ENCODE measurements around the gene ABHD12B. TPM values are rescaled to one million over a fixed set of nuclear protein-coding genes. Genes with fewer than 3 reads are reported as not detected.

Gene ABHD12B
- total RNA-seq, 2 experiments from 2014 or later = not detected

DNA sequence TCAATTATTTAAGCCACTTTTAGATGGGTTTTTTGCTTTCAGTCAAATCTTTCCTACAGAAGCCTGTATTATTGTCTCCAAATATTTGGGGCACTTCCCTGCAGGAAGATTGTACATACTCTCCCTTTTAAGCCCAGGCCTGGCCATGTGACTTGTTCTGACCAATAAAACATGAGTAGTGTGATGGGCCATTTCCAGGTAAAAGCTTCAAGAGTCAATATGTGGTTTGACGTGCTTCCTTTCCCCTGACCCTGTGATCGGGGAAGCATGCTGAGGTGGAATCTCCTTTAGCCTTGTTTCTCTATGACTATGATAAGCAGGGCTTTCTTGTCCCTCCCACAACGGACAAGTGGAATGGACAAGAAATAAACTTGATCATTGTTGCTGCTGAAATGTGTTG, 26.7 kb upstream of the ABHD12B start:
- Histone ChIP-seq H3K4me3 (ENCODE audit: low read length) (no peak overlapping the region), H3K27ac (ENCODE audit: low read depth in 1 of 2, low read length in 2 of 2) (no peak overlapping the region), H3K9me3 (ENCODE audit: control insufficient read depth in 1 of 2, insufficient read depth in 1 of 2, low read length in 2 of 2) (no peaks in the 10 kb centered on the region), H3K27me3 (ENCODE audit: control insufficient read depth in 1 of 2, insufficient read depth in 2 of 2, low read length in 2 of 2) (no peaks in the 10 kb centered on the region), H3K4me1 (ENCODE audit: insufficient read depth, low read length) (no peaks in the 10 kb centered on the region), H3K36me3 (ENCODE audit: insufficient read depth, low read length) (no peaks in the 10 kb centered on the region)
- intact Hi-C loops (cut with DNase I, micrococcal nuclease) = no loop called here
- ATAC-seq (ENCODE audit: poor library complexity) = no peak
- H3K36me3 Mint-ChIP-seq (ENCODE audit: low read depth) = no peaks in the 10 kb centered on the region
- H3K9me3 Mint-ChIP-seq = no peaks in the 10 kb centered on the region
- H3K27me3 Mint-ChIP-seq = no peaks in the 10 kb centered on the region
- TF ChIP-seq, protein P1, sequence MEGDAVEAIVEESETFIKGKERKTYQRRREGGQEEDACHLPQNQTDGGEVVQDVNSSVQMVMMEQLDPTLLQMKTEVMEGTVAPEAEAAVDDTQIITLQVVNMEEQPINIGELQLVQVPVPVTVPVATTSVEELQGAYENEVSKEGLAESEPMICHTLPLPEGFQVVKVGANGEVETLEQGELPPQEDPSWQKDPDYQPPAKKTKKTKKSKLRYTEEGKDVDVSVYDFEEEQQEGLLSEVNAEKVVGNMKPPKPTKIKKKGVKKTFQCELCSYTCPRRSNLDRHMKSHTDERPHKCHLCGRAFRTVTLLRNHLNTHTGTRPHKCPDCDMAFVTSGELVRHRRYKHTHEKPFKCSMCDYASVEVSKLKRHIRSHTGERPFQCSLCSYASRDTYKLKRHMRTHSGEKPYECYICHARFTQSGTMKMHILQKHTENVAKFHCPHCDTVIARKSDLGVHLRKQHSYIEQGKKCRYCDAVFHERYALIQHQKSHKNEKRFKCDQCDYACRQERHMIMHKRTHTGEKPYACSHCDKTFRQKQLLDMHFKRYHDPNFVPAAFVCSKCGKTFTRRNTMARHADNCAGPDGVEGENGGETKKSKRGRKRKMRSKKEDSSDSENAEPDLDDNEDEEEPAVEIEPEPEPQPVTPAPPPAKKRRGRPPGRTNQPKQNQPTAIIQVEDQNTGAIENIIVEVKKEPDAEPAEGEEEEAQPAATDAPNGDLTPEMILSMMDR (IDR thresholded peaks at IDR 0.05) = no peak
- no peak for DNase-seq
- H3K4me3 Mint-ChIP-seq = no peak overlapping the region
- H3K4me1 Mint-ChIP-seq (ENCODE audit: low read depth) = no peaks in the 10 kb centered on the region
- ChIA-PET POLR2A (no interaction called here), CTCF (no interaction called here)
- H3K27ac Mint-ChIP-seq = no peak overlapping the region

DNA sequence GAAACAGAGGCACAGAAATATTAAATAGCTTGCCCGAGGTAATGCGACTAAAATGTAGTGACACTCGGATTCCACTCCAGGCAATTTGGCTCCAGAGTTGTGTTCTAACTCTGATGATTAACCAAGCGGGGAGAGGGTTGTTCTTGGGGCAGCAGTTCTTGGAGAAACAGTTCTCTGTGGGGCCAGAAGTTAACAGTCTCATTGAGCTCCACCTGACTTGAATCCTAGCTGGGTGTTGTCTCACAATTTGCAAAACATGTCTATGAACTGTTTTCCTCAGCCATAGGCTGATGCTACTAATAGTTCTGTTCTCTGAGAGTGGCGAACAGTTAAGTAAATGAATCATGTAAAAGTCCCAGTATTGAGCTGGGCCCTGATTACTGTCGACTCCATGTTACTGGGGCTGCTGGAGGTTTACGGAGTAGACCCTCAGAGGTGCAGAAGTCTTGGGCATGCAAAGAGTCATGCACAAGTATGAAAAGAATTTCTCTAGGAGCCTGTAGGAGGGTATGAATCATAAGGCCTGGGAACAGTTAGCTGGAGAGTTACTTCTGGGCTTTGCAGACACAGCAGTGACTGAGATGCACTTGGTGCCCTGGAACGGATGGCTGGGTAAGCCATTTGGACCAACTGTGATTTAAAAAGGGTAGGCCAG, 25.5 kb upstream of the ABHD12B start:
- Mint-ChIP-seq H3K9me3 (no peaks in the 10 kb centered on the region), H3K27me3 (no peaks in the 10 kb centered on the region), H3K27ac (no peak overlapping the region), H3K4me1 (ENCODE audit: low read depth) (no peaks in the 10 kb centered on the region), H3K4me3 (no peak overlapping the region), H3K36me3 (ENCODE audit: low read depth) (no peaks in the 10 kb centered on the region)
- H3K27me3 ChIP-seq (ENCODE audit: control insufficient read depth in 1 of 2, insufficient read depth in 2 of 2, low read length in 2 of 2) = no peaks in the 10 kb centered on the region
- H3K9me3 ChIP-seq (ENCODE audit: control insufficient read depth in 1 of 2, insufficient read depth in 1 of 2, low read length in 2 of 2) = no peaks in the 10 kb centered on the region
- POLR2A ChIA-PET = no interaction called here
- intact Hi-C loops (cut with DNase I, micrococcal nuclease) = no loop called here
- no peak overlapping the region for H3K27ac ChIP-seq (ENCODE audit: low read depth in 1 of 2, low read length in 2 of 2)
- CTCF ChIA-PET = interaction anchor here (1.5 kb wide), 1 partner anchor 14 kb away, joined by 4 read pairs; no protein-coding TSS in a partner anchor
- H3K4me1 ChIP-seq (ENCODE audit: insufficient read depth, low read length) = no peaks in the 10 kb centered on the region
- no peaks in the 10 kb centered on the region for H3K36me3 ChIP-seq (ENCODE audit: insufficient read depth, low read length)
- H3K4me3 ChIP-seq (ENCODE audit: low read length) = no peak overlapping the region
- TF ChIP-seq, protein P1 (IDR thresholded peaks at IDR 0.05) = no peak
- ATAC-seq (ENCODE audit: poor library complexity) (no peak), DNase-seq (no peak)

DNA sequence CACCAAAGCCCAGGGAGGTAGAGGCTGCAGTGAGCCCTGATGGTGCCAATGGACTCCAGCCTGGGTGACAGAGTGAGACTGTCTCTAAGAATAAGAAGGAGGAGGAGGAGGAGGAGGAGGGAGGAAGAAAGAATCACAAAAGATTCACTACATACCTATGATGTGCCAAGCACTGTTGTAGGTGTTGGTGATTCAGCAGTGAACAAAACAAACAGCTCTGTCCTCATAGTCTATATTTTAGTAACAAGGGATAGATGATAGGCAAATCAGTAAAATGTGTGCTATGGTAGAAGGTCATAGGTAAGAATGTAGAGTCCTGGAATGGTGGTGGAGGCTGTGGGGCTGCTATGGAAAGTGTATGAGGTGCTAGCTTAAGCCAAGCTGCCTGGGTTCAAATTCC, 18.0 kb upstream of the ABHD12B start:
- intact Hi-C loops (cut with DNase I, micrococcal nuclease) = no loop called here

More for the DNA sequence above, 18.0 kb upstream of the ABHD12B start:
- Histone ChIP-seq H3K36me3 (ENCODE audit: insufficient read depth, low read length) (no peaks in the 10 kb centered on the region), H3K27ac (ENCODE audit: low read depth in 1 of 2, low read length in 2 of 2) (no peak overlapping the region), H3K4me1 (ENCODE audit: insufficient read depth, low read length) (no peaks in the 10 kb centered on the region), H3K4me3 (ENCODE audit: low read length) (no peak overlapping the region), H3K27me3 (ENCODE audit: control insufficient read depth in 1 of 2, insufficient read depth in 2 of 2, low read length in 2 of 2) (no peaks in the 10 kb centered on the region), H3K9me3 (ENCODE audit: control insufficient read depth in 1 of 2, insufficient read depth in 1 of 2, low read length in 2 of 2) (no peaks in the 10 kb centered on the region)
- CTCF ChIA-PET = interaction anchor here (0.7 kb wide), 1 partner anchor 77 kb away, joined by 3 read pairs; no protein-coding TSS in a partner anchor
- no peaks in the 10 kb centered on the region for H3K36me3 Mint-ChIP-seq (ENCODE audit: low read depth)
- TF ChIP-seq, protein P1 (IDR thresholded peaks at IDR 0.05) = no peak
- no peak overlapping the region for H3K27ac Mint-ChIP-seq
- ATAC-seq (ENCODE audit: poor library complexity) (no peak), DNase-seq (no peak)
- no peak overlapping the region for H3K4me3 Mint-ChIP-seq
- H3K27me3 Mint-ChIP-seq = no peaks in the 10 kb centered on the region
- POLR2A ChIA-PET = no interaction called here
- peaks cover under 1% of the 10 kb centered on the region for H3K4me1 Mint-ChIP-seq (ENCODE audit: low read depth)
- H3K9me3 Mint-ChIP-seq = no peaks in the 10 kb centered on the region

All from CD4-positive, alpha-beta T cell (primary cell).